T-helper 9 cell (primary cell): ENCODE measurements around the gene SESN1.
"Not testable (repeated sequence)": the region's sequence is repeated elsewhere in the genome, so short reads cannot be mapped to it uniquely, and the experiment has no call there.

Experiments
- DNase-seq: peaks from one replicate; pipeline ENCODE4 v3.0.0-alpha.2; 2020
- total RNA-seq, 2 donors: gene quantifications; one replicate each; lab custom pipeline; 2026; lab: John Stamatoyannopoulos, UW

The SESN1 gene
- 90.1 to 157 reads per million in 2 donors for total RNA-seq

DNA sequence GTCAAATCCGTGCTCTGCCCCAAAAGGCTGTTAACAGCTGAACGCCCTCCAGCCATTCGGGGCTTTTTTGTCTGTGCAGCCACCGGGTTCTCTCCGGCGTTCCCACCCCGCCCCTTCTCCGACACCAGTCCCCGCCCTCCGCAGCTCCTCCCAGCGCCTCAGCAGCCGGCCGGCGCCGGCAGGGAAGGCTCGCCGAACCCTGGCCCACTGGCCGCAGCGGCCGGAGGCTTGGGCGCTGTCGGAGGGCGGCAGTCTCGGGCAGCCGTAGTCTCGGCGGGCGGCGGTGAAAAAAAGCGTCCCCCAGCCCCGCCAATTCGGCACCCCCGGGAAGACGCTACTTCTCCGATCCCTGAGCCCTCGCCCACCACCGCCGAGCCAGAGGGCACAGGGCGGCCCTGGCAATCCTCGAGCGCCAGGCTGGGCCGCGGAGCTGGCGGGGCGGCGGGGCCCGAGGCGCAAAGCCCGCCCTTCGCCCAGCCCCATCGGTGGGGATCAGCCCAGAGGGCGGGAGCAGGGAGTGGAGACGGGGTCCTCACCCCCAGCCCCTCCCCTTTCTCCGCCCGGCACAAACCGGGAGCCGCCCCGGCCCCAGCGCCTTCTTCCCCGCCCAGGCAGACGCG, at the start of gene SESN1:
TSS of gene SESN1 (minus strand) at position 431 of the 620 bp plus-strand sequence. CDS start 773 bp downstream, outside the sequence.
- DNase-seq: peak; percentile 81

- no peak for DNase-seq
Measured at GRCh38 chr6:109143191-109143590, 48.5 kb upstream of the SESN1 start.

DNA sequence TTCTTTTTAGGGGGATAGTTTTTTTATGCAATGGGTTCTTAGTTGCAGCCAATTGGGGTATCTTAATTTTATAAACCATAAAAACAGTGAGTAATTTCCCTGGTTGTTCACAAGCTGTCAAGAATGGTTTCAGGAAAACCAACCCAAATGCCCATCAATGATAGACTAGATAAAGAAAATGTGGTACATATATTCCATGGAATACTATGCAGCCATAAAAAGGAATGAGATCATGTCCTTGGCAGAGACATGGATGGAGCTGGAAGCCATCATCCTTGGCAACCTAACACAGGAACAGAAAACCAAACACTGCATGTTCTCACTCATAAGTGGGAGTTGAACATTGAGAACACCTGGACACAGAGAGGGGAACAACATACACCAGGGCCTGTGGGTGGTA, 47.4 kb upstream of the SESN1 start:
- DNase-seq: not testable (repeated sequence)

DNA sequence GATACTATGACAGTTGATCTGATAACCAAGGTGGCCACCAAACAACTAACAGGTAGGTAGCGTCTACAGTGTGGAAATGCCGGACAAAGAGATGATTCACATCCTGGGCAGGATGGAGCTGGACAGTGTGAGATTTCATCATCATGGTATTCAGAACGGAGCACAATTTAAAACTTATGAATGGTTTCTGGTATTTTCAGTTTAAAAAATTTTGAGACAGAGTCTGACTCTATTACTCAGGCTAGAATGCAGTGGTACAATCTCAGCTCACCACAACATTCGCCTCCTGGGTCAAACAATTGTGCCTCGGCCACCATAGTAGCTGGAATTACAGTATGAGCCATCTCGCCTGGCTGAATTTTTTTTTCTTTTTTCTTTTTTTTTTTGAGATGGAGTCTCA, 44.5 kb upstream of the SESN1 start:
- DNase-seq: no peak

DNA sequence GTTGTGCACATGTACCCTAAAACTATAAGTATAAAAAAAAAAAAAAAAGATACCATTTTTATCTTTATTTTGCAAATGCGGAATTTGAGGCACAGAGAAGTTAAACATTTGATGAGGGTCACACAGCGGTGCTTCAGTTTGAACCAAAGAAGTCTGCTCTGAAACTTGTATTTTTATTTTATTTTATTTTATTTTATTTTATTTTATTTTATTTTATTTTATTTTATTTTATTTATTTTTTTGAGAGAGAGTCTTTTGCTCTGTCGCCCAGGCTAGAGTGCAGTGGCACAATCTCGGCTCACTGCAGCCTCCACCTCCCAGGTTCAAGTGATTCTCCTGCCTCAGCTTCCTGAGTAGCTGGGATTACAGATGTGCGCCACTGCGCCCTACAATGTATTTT, 41.9 kb upstream of the SESN1 start:
- DNase-seq: not testable (repeated sequence)

DNA sequence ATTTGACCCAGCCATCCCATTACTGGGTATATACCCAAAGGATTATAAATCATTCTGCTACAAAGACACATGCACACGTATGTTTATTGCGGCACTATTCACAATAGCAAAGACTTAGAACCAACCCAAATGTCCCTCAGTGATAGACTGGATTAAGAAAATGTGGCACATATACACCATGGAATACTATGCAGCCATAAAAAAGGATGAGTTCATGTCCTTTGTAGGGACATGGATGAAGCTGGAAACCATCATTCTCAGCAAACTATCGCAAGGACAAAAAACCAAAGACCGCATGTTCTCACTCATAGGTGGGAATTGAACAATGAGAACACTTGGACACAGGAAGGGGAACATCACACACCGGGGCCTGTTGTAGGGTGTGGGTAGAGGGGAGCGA, 41.4 kb upstream of the SESN1 start:
- not testable (repeated sequence) for DNase-seq

DNA sequence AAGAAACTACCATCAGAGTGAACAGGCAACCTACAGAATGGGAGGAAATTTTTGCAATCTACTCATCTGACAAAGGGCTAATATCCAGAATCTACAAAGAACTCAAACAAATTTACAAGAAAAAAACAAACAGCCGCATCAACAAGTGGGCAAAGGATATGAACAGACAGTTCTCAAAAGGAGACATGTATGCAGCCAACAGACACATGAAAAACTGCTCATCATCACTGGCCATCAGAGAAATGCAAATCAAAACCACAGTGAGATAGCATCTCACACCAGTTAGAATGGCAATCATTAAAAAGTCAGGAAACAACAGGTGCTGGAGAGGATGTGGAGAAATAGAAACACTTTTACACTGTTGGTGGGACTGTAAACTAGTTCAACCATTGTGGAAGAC, 41.0 kb upstream of the SESN1 start:
- DNase-seq: not testable (repeated sequence)

GRCh38 chr6:109130065-109130464, 35.4 kb upstream of the SESN1 start:
- DNase-seq: no peak

GRCh38 chr6:109125504-109125903, 30.9 kb upstream of the SESN1 start:
- DNase-seq: no peak

DNA sequence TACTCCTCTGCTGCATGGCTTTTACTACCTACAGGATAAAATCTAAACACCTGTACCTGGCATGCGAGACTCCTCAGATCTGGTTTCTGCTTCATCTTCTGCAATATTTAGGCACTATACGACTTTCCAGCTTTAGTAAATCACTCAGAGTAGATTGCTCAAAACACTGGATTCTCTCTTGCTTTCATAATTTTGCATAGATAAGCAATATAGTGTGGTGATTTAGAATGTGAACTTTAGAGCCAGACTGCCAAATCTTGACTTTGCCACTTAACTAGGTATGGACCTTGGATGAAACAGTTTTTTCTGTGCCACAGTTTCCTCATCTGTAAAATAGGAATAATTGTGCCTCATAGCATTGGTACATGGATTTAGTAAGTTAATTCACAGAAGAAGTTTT, 29.6 kb upstream of the SESN1 start:
- DNase-seq: no peak

- no peak for DNase-seq
Measured at GRCh38 chr6:109121411-109121810, 26.8 kb upstream of the SESN1 start.

- no peak for DNase-seq
Measured at GRCh38 chr6:109118871-109119354, 24.3 kb upstream of the SESN1 start.

- DNase-seq: no peak
Measured at GRCh38 chr6:109118337-109118736, 23.7 kb upstream of the SESN1 start.

DNA sequence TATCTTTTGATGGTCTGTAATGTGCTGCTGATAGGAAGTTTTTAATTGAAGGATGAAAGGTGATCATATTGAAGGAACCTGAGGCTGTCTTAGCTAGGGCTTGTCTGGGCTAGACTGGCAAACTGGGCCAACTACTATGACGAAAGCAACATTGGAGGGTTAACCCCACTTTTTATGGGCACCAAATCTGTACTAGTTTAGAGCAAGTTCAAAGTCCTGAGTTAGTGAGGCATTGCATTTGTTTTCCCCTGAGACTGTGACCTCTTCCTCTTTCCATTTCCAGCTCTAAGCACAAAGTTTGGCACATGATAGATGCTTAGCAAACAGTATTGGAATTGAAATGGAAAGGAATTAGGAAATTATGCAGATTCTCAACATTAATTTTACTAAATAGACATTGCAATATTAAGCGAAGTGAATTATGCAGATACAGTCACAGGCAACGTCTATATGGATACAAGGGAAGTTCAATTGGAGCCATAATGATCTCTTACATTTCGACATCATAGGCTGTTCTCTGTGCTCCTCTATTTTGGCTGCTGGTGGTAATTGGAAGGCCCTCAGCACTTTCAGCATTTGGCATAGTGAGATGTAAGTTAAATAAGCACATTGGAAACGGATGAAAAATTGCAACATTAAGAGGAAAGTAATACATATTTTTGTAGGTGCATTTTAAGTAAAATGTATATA, 22.8 kb upstream of the SESN1 start:
- DNase-seq: no peak

DNA sequence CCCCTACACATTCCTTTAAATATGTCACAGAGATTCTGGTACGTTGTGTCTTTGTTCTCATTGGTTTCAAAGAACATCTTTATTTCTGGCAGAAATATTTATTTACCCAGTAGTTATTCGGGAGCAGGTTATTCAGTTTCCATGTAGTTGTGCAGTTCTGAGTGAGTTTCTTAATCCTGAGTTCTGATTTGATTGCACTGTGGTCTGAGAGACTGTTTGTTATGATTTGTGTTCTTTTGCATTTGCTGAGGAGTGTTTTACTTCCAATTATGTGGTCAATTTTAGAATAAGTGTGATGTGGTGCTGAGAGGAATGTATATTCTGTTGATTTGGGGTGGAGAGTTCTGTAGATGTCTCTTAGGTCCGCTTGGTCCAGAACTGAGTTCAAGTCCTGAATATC, 18.0 kb upstream of the SESN1 start:
- DNase-seq: not testable (repeated sequence)

- not testable (repeated sequence) for DNase-seq
Measured at GRCh38 chr6:109109663-109110062, 15.0 kb upstream of the SESN1 start.

- DNase-seq: no peak
Measured at GRCh38 chr6:109105681-109106080, 11.0 kb upstream of the SESN1 start.

- DNase-seq: no peak
Measured at GRCh38 chr6:109104512-109104911, 9.9 kb upstream of the SESN1 start.

- DNase-seq: no peak
Measured at GRCh38 chr6:109103942-109104341, 9.3 kb upstream of the SESN1 start.

DNA sequence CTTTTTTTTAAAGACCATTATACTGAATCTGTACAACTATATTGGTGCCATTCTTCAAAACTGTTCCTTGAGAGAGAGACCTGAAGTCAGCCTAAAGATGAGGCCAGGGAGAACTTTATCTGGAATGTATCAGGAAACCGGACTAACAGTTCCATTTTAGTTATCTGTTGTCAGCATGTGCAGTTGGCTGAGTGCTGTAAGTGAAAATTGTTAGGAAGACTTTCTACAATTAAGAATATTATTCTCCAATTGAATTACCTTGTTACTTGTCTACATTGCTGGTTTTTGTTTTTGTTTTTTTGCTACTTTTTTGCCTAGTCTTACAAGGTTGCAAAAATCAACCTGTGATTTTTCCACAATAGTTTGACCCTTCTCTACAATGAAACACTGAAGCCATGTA, 8.1 kb upstream of the SESN1 start:
- no peak for DNase-seq

DNA sequence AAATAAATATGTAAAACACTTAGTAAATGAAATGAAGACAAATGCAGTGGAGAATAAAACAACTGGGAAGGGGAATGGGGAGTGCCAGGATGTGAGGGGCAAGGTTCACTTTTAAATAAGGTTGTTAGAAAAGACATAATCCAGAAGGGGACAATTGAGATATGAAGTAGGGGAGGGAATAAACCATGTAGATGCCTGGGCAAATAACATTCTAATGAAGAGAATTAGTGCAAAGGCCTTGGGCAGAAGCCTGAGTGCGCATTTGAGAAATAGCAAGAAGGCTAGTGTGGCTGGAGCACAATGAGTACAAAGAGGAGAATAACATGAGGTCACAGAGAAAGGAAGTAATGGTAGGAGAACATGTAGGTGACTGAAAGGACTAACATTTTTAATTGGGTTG, 3.0 kb upstream of the SESN1 start:
- DNase-seq: no peak

GRCh38 chr6:109096208-109096607, 1.6 kb upstream of the SESN1 start:
- DNase-seq: no peak

DNA sequence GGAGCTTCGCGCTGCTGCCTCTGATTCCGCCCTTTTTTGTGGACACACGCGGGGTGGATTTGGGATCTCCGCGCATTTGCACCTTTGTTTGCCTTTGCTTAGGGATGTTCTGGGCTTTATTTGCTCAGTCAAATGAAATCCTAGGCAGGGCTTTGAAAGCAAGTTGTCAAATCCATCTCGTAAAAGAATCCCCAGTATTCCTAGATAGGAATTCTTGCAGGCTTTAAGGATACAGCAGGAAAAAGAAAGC, 1.1 kb upstream of the SESN1 start:
- DNase-seq: no peak

DNA sequence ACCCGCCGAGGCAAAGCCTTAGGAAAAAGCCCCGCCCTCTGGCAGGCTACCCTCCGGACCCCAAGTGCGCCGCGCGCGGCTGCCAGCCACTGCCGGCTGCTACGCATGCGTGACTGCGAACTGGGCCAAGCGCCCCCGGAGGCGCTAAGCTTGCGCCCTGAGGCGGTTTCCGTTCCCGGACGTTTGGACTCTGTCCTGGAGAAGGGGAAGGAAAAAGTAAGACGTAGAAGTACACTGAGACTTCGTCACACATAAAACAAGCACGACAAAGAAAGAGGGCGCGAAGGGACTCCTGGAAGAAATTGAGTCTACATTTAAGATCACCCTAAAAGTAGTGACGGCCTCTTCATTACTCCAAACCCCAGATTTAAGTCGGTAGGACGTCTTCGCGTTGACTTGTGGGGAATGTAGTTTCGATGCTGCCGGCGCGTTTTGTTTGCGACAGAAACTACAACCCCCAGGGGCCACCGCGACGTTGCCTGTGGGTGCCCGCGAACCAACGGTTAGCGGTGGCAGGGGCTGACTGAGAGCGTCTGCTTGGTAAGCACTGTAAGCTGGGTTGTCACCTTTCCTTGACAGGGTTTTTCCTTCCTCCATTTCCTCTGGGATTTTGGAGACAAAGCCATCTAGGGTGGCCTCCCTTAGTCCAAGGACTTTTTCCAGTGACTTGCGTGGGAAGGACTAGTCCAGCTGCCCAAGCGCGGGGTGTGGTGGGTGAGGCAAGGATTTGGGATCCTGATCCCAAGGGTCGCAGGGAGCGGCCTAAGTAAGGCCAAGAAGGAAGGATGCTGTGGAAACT, 589 bp upstream of the SESN1 start, which contains the start of gene CEP57L1:
TSS of gene CEP57L1 (plus strand) at position 472 of the 799 bp plus-strand sequence. CDS start 49,715 bp downstream, outside the sequence.
- DNase-seq: peak; percentile 91
